HL-60 (cell line): ENCODE data around the gene DARS2.
"Not testable (repeated sequence)": the region's sequence is repeated elsewhere in the genome, so short reads cannot be mapped to it uniquely, and the experiment has no call there.

Experiments
- DNase-seq, 2 experiments: peaks; one replicate each; pipeline ENCODE4 v3.0.0-alpha.2; 2010 to 2020; ENCODE audit warnings: low read depth in 1 of 2, low spot score in 1 of 2
- H3K27ac ChIP-seq: fragments of 250-450 bp; sonication (Bioruptor Pico); replicated peaks from 2 replicates; pipeline ENCODE4 v1.5.1; 2020; ENCODE audit warnings: mild to moderate bottlenecking, moderate library complexity
- H3K27me3 ChIP-seq: fragments of 250-450 bp; sonication (Bioruptor Pico); 2 replicates; pipeline ENCODE4 v1.5.1; 2021; ENCODE audit warnings: mild to moderate bottlenecking, moderate library complexity; ENCODE audit not compliant: insufficient read depth, poor library complexity, severe bottlenecking
- H3K4me3 ChIP-seq: replicated peaks from 2 replicates; pipeline ENCODE4 v1.5.1; 2011; ENCODE audit warnings: mild to moderate bottlenecking, control low read depth, low read length; ENCODE audit not compliant: insufficient read depth
- CTCF ChIP-seq: IDR thresholded peaks from one replicate; pipeline ENCODE4 v1.5.1; 2011; ENCODE audit warnings: low read length, control low read depth, inconsistent platforms; ENCODE audit not compliant: insufficient read depth
- GABPA ChIP-seq: IDR thresholded peaks from 2 replicates; pipeline ENCODE4 v1.6.1; 2012; ENCODE audit warnings: low read depth
- POLR2AphosphoS5 ChIP-seq: IDR thresholded peaks from 2 replicates; pipeline ENCODE4 v1.6.1; 2012; ENCODE audit warnings: low read depth
- REST ChIP-seq: IDR thresholded peaks from 2 replicates; pipeline ENCODE4 v1.6.1; 2012; ENCODE audit warnings: low read depth; ENCODE audit not compliant: insufficient replicate concordance
- SPI1 ChIP-seq: IDR thresholded peaks from 2 replicates; pipeline ENCODE4 v1.6.1; 2012; ENCODE audit warnings: low read depth, mild to moderate bottlenecking, borderline replicate concordance

DARS2 gene

GRCh38 chr1:173784997-173785396 is 39.5 kb upstream of the DARS2 start:
- Histone ChIP-seq H3K27ac (no peak overlapping the region), H3K4me3 (no peak overlapping the region), H3K27me3 (no peaks in the 10 kb centered on the region)
- no peak for DNase-seq
- no peak for TF ChIP-seq GABPA
- no peak for TF ChIP-seq REST
- no peak for TF ChIP-seq CTCF
- TF ChIP-seq SPI1: no peak
- TF ChIP-seq POLR2AphosphoS5: no peak

GRCh38 chr1:173789841-173790240 is 34.6 kb upstream of the DARS2 start:
- DNase-seq: no peak
- TF ChIP-seq POLR2AphosphoS5 (no peak), REST (no peak), SPI1 (no peak), GABPA (no peak), CTCF (no peak)
- H3K27me3 ChIP-seq: no peaks in the 10 kb centered on the region
- H3K27ac ChIP-seq: no peak overlapping the region
- H3K4me3 ChIP-seq: no peak overlapping the region

GRCh38 chr1:173798078-173798477 is 26.4 kb upstream of the DARS2 start:
- no peak overlapping the region for H3K27ac ChIP-seq
- TF ChIP-seq REST: no peak
- no peak for TF ChIP-seq CTCF
- no peak for TF ChIP-seq POLR2AphosphoS5
- TF ChIP-seq SPI1: no peak
- TF ChIP-seq GABPA: no peak
- DNase-seq: no peak

GRCh38 chr1:173799995-173800394 is 24.5 kb upstream of the DARS2 start:
- H3K27me3 ChIP-seq, H3K27ac ChIP-seq, DNase-seq, H3K4me3 ChIP-seq: not testable (repeated sequence)

More at GRCh38 chr1:173798078-173798477, 26.4 kb upstream of the DARS2 start:
- no peaks in the 10 kb centered on the region for H3K27me3 ChIP-seq
- no peak overlapping the region for H3K4me3 ChIP-seq
